Karpas-422 (cell line): Measurements from ENCODE around the gene XRCC4. TPM values are rescaled to one million over a fixed set of nuclear protein-coding genes. Genes with fewer than 3 reads are reported as not detected.
"Not testable (repeated sequence)": the region's sequence is repeated elsewhere in the genome, so short reads cannot be mapped to it uniquely, and the experiment has no call there.

Experiments
- DNase-seq: peaks from one replicate; pipeline ENCODE4 v3.0.0-alpha.2; 2015
- H2AFZ ChIP-seq: fragments of 200-600 bp; sonication (generic); 2 replicates; pipeline ENCODE4 v1.6.1; 2014; ENCODE audit warnings: antibody characterized with exemption, low read length, mixed read lengths
- H3K27ac ChIP-seq: fragments of 200-600 bp; sonication (generic); 2 replicates; pipeline ENCODE4 v1.5.1; 2014; ENCODE audit warnings: mild to moderate bottlenecking, low read length, moderate library complexity
- H3K27me3 ChIP-seq: fragments of 200-600 bp; sonication (generic); 2 replicates; pipeline ENCODE4 v1.6.1; 2014; ENCODE audit warnings: low read length, mixed read lengths
- H3K36me3 ChIP-seq: fragments of 200-600 bp; sonication (generic); 2 replicates; pipeline ENCODE4 v1.6.1; 2014; ENCODE audit warnings: low read length, mixed read lengths; ENCODE audit not compliant: insufficient read depth
- H3K4me1 ChIP-seq: fragments of 200-600 bp; sonication (generic); 2 replicates; pipeline ENCODE4 v1.6.1; 2014; ENCODE audit warnings: mild to moderate bottlenecking, low read length, mixed read lengths
- H3K4me2 ChIP-seq: fragments of 200-600 bp; sonication (generic); 2 replicates; pipeline ENCODE4 v1.6.1; 2014; ENCODE audit warnings: low read length, low read depth, mild to moderate bottlenecking; ENCODE audit not compliant: poor library complexity, severe bottlenecking
- H3K4me3 ChIP-seq: fragments of 200-600 bp; sonication (generic); 2 replicates; pipeline ENCODE4 v1.5.1; 2014; ENCODE audit warnings: mild to moderate bottlenecking, antibody characterized with exemption, low read length, mixed read lengths
- H3K79me2 ChIP-seq: fragments of 200-600 bp; sonication (generic); 2 replicates; pipeline ENCODE4 v1.6.1; 2014; ENCODE audit warnings: mild to moderate bottlenecking, low read length, mixed read lengths
- H3K9ac ChIP-seq: fragments of 200-600 bp; sonication (generic); 2 replicates; pipeline ENCODE4 v1.6.0; 2014; ENCODE audit warnings: low read length
- H3K9me2 ChIP-seq: fragments of 200-600 bp; sonication (generic), shearing (Covaris generic); replicated peaks from 2 replicates; pipeline ENCODE4 v1.6.0; 2014; ENCODE audit warnings: mild to moderate bottlenecking, low read length, moderate library complexity; ENCODE audit not compliant: insufficient read depth
- H3K9me3 ChIP-seq: fragments of 300-700, 200-600 bp; sonication (generic); 2 replicates; pipeline ENCODE4 v1.6.1; 2014; ENCODE audit warnings: low read length, mixed read lengths
- H4K20me1 ChIP-seq: fragments of 200-600 bp; sonication (generic); 2 replicates; pipeline ENCODE4 v1.6.1; 2014; ENCODE audit warnings: mild to moderate bottlenecking, antibody characterized with exemption, low read length, low read depth; ENCODE audit not compliant: insufficient read depth
- total RNA-seq: library from RNA; depleted of rRNA; stranded (reverse); fragments of >200 nt; shearing (Covaris generic); gene quantifications from 2 replicates; pipeline ENCODE4 v1.2.3, GENCODE V29; 2014; ENCODE audit warnings: low replicate concordance

Gene XRCC4
- total RNA-seq, 1 experiment from 2014 or later = 22.2 TPM

DNA sequence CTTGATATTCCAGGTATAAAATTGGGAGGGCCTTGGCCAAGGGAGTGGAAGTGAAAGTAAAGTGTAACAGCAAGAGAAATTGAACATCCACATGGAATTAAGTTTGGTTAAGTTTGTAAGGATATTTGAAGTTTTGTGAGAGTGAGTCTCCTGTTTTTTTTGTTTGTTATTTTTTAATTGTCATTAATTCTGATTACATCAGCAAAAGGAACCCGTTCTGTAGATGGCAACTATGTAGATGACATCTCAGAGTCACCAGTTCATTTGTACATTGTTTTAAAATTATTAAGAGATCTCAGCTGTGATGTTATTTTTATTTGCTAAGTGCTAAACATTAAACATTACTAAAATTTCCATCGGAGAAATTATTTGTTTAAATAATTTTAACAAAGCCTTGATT lies 65.2 kb downstream of the XRCC4 start:
- H3K4me2 ChIP-seq = peak overlapping the region; percentile 2
- no peak overlapping the region for H3K27ac ChIP-seq
- H3K36me3 ChIP-seq = no peaks in the 10 kb centered on the region
- H3K9me3 ChIP-seq = no peaks in the 10 kb centered on the region
- H3K27me3 ChIP-seq = no peaks in the 10 kb centered on the region
- H3K4me1 ChIP-seq = peaks cover 7% of the 10 kb centered on the region
- H3K9ac ChIP-seq = no peak overlapping the region
- no peaks in the 10 kb centered on the region for H4K20me1 ChIP-seq
- no peak overlapping the region for H2AFZ ChIP-seq
- no peaks in the 10 kb centered on the region for H3K9me2 ChIP-seq
- H3K79me2 ChIP-seq = peaks cover 7% of the 10 kb centered on the region; the same call in 1 of the 2 replicates
- H3K4me3 ChIP-seq = no peak overlapping the region
- DNase-seq = no peak

DNA sequence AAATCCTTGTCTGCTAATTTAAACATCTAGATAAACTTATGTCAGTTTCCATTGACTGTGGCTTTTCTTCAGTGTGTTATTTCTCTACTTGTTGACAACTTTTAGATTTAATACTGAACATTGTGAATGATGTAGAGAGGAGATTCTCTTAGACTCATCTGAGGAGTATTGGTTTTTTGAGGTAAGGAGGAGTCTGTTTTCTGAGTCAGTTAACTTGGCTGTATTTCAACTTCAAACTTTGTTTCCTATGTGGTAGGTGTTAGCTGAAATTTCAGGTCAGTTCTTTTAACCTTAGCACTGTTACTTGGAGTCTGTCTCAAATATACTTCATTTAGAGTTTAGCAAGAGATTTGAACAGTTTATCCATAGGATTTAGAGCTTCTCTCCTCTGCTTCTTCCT lies 67.9 kb downstream of the XRCC4 start:
- H3K27me3 ChIP-seq = no peaks in the 10 kb centered on the region
- no peak overlapping the region for H3K9ac ChIP-seq
- DNase-seq = no peak
- peaks cover 7% of the 10 kb centered on the region for H3K4me1 ChIP-seq
- no peak overlapping the region for H3K4me3 ChIP-seq
- no peaks in the 10 kb centered on the region for H4K20me1 ChIP-seq
- H2AFZ ChIP-seq = no peak overlapping the region
- no peaks in the 10 kb centered on the region for H3K79me2 ChIP-seq
- H3K4me2 ChIP-seq = no peak overlapping the region
- H3K9me2 ChIP-seq = no peaks in the 10 kb centered on the region
- no peaks in the 10 kb centered on the region for H3K9me3 ChIP-seq
- no peaks in the 10 kb centered on the region for H3K36me3 ChIP-seq
- H3K27ac ChIP-seq = no peak overlapping the region

DNA sequence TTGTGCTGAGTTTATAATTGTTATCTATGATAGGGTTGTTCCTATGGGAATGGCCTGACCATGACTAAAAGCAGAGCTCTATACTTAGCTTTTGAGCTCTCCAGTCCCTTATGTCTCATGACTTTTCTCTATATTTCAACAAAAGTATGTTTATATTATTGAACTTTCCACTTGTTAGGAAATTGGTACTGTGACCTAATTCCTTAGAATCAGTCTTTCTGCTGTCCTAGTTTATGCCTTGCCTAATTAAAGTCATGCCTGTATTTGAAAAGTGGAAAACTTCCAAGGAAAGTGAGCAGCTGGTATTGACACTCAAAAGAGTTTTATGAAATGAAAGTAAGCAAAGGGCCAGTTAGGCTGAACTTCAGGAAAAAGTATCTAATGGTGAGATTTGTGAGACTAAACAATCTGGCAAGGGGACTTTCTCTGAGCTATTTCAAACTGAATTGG lies 68.6 kb downstream of the XRCC4 start:
- no peaks in the 10 kb centered on the region for H3K36me3 ChIP-seq
- no peaks in the 10 kb centered on the region for H4K20me1 ChIP-seq
- H3K79me2 ChIP-seq = no peaks in the 10 kb centered on the region
- H3K9ac ChIP-seq = no peak overlapping the region
- no peak overlapping the region for H3K4me2 ChIP-seq
- H3K4me1 ChIP-seq = peaks cover 7% of the 10 kb centered on the region
- no peak overlapping the region for H2AFZ ChIP-seq
- no peak for DNase-seq
- H3K9me2 ChIP-seq = no peaks in the 10 kb centered on the region
- no peak overlapping the region for H3K27ac ChIP-seq
- no peaks in the 10 kb centered on the region for H3K27me3 ChIP-seq
- no peaks in the 10 kb centered on the region for H3K9me3 ChIP-seq
- no peak overlapping the region for H3K4me3 ChIP-seq

DNA sequence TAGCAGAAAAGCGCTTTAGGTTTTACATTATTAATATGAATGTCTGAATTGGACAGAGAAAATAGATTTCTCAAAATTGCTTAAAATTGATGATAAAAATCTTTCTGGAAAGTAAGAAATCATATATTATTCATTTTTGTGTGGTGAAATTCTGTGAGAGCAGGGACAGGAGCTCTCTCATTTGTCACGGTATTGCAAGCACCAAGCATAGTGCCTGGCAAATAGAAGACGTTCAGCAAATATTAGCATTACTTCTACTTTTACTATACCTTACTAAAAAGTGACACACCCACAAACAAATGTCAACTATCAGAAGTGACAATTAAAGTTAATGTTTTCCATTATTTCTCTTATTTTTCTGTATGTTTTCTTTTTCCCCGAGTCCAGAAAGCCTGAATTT lies 69.1 kb downstream of the XRCC4 start:
- Histone ChIP-seq H3K9me2 (no peaks in the 10 kb centered on the region), H3K9ac (no peak overlapping the region), H3K4me1 (peaks cover 7% of the 10 kb centered on the region), H3K36me3 (no peaks in the 10 kb centered on the region), H3K4me3 (no peak overlapping the region), H4K20me1 (no peaks in the 10 kb centered on the region), H3K27ac (no peak overlapping the region), H3K27me3 (no peaks in the 10 kb centered on the region), H3K9me3 (no peaks in the 10 kb centered on the region), H3K79me2 (no peaks in the 10 kb centered on the region), H2AFZ (no peak overlapping the region), H3K4me2 (no peak overlapping the region)
- DNase-seq = no peak

DNA sequence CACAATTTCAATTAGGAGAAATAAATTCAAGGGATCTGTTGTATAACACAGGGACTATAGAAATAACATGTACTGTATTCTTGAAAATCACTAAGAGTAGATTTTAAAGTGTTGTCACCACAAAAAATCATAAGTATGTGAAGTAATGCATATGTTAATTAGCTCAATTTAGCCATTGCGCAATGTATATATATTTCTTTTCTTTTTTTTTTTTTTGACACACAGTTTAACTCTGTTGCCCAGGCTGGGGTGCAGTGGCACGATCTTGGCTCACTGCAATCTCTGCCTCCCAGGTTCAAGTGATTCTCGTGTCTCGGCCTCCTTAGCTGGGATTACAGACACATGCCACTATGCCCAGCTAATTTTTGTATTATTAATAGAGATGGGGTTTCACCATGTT lies 70.2 kb downstream of the XRCC4 start:
- no peaks in the 10 kb centered on the region for H4K20me1 ChIP-seq
- no peaks in the 10 kb centered on the region for H3K9me2 ChIP-seq
- H3K9me3 ChIP-seq = no peaks in the 10 kb centered on the region
- H3K36me3 ChIP-seq = no peaks in the 10 kb centered on the region
- DNase-seq = no peak
- H3K4me2 ChIP-seq = no peak overlapping the region
- no peak overlapping the region for H3K9ac ChIP-seq
- no peaks in the 10 kb centered on the region for H3K4me1 ChIP-seq
- no peaks in the 10 kb centered on the region for H3K27me3 ChIP-seq
- no peaks in the 10 kb centered on the region for H3K79me2 ChIP-seq
- H3K4me3 ChIP-seq = no peak overlapping the region
- no peak overlapping the region for H2AFZ ChIP-seq
- no peak overlapping the region for H3K27ac ChIP-seq

DNA sequence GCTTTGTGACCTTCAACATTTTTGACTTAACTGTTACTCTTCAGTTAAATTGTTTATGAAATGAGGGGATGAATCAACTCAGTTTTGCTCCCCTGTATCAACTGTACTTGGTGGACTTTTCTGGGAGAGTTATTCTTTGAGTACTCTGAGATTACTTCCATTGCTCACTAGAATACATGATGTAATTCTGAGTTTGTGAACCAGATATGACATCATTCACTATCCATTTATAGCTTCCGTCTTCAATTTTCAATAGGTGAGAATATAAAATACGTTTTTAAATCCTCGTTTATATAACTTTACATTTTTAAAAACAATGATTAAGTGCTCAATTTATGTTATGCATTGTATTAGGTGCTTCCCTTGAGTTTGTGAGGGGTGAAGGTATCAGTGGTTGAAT lies 71.0 kb downstream of the XRCC4 start:
- H3K4me2 ChIP-seq = no peak overlapping the region
- no peaks in the 10 kb centered on the region for H3K9me3 ChIP-seq
- H3K79me2 ChIP-seq = no peaks in the 10 kb centered on the region
- no peaks in the 10 kb centered on the region for H3K36me3 ChIP-seq
- H4K20me1 ChIP-seq = no peaks in the 10 kb centered on the region
- H3K27me3 ChIP-seq = no peaks in the 10 kb centered on the region
- no peak overlapping the region for H2AFZ ChIP-seq
- H3K4me3 ChIP-seq = no peak overlapping the region
- no peaks in the 10 kb centered on the region for H3K4me1 ChIP-seq
- no peak overlapping the region for H3K27ac ChIP-seq
- no peak overlapping the region for H3K9ac ChIP-seq
- no peaks in the 10 kb centered on the region for H3K9me2 ChIP-seq
- no peak for DNase-seq

DNA sequence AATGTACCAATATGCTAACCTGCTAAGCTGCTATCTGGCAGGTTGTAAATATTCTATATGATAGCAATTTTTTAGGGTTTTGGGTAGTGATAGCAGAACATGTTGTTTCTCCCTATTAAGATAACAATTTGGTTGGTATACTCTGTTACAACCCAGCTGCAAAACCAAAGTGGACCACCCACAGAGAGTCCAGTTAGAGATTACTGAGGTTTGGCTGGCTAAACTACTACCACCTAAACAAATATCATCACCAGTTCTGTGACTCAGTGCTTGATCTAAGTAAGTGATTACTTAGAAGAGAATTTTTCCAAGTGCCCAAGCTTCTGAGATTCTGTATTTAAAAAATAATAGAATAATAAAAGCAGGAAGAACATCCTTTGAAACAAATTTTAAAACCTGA lies 72.3 kb downstream of the XRCC4 start:
- DNase-seq = no peak
- no peaks in the 10 kb centered on the region for H4K20me1 ChIP-seq
- H3K27ac ChIP-seq = no peak overlapping the region
- H3K4me3 ChIP-seq = no peak overlapping the region
- H3K4me1 ChIP-seq = no peaks in the 10 kb centered on the region
- no peaks in the 10 kb centered on the region for H3K9me3 ChIP-seq
- H3K36me3 ChIP-seq = no peaks in the 10 kb centered on the region
- H3K79me2 ChIP-seq = no peaks in the 10 kb centered on the region
- no peak overlapping the region for H3K4me2 ChIP-seq
- no peak overlapping the region for H3K9ac ChIP-seq
- H2AFZ ChIP-seq = no peak overlapping the region
- H3K27me3 ChIP-seq = no peaks in the 10 kb centered on the region
- no peaks in the 10 kb centered on the region for H3K9me2 ChIP-seq

DNA sequence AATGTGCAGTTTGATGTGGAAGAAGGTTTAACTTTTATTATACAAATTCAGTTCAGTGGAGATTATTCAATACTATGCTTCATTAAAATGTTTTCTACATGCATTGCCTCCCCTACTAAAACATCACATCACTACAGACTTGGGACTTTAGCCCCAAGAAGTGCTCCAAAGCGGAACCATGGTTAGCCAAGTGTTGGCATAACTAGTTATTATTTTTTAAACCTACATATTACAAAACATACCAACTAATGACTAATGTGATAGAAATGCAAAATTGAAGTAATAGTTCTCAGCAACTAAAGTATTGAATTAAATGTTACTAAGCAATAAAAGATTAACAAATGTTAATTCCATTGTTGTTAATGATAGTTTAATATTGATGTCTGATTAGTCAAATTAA lies 74.5 kb downstream of the XRCC4 start:
- Histone ChIP-seq H2AFZ (no peak overlapping the region), H3K27ac (no peak overlapping the region), H3K9me2 (no peaks in the 10 kb centered on the region), H3K4me1 (no peaks in the 10 kb centered on the region), H4K20me1 (no peaks in the 10 kb centered on the region), H3K4me2 (no peak overlapping the region), H3K27me3 (no peaks in the 10 kb centered on the region), H3K4me3 (no peak overlapping the region), H3K36me3 (no peaks in the 10 kb centered on the region), H3K9ac (no peak overlapping the region), H3K9me3 (no peaks in the 10 kb centered on the region), H3K79me2 (no peaks in the 10 kb centered on the region)
- DNase-seq = no peak

DNA sequence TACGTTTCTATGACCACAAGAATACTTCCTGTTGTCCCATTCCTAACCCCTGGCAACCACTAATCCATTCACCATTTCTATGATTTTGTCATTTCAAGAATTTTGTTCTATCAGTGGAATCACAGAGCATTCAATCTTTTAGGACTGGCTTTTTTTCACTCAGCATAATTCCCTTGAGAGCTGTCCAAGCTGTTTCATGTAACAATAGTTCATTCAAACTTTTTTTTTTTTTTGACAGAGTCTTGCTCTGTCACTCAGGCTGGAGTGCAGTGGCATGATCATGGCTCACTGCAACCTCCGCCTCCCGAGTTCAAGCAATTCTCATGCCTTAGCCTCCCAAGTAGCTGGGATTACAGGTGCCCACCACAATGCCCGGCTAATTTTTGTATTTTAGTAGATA lies 75.6 kb downstream of the XRCC4 start:
- H3K79me2 ChIP-seq, H4K20me1 ChIP-seq, H3K9me3 ChIP-seq, H3K4me1 ChIP-seq, H3K9ac ChIP-seq, H3K36me3 ChIP-seq, H3K4me2 ChIP-seq, H3K27me3 ChIP-seq, DNase-seq, H3K4me3 ChIP-seq, H2AFZ ChIP-seq, H3K9me2 ChIP-seq, H3K27ac ChIP-seq: not testable (repeated sequence)
